Vagina (tissue), 2 donors: ENCODE data around the gene ATP4A. TPM values are rescaled to one million over a fixed set of nuclear protein-coding genes. Genes with fewer than 3 reads are reported as not detected.
A peak's percentile ranks its signal among the peaks of the same experiment; 100 is the strongest.

Experiments
- DNase-seq, 2 donors: peaks; one replicate each; pipeline ENCODE4 v3.0.0-alpha.2; 2017; ENCODE audit errors: extremely low spot score in 2 of 2
- H3K27ac ChIP-seq: fragments of 200-600 bp; sonication (generic); one replicate; pipeline ENCODE4 v1.5.1; 2019
- H3K27me3 ChIP-seq: fragments of 200-600 bp; sonication (generic); one replicate; pipeline ENCODE4 v1.5.1; 2019
- H3K36me3 ChIP-seq, 2 donors: fragments of 200-600 bp; sonication (generic); one replicate each; pipeline ENCODE4 v1.5.1; 2017 to 2019
- H3K4me1 ChIP-seq: fragments of 200-600 bp; sonication (generic); one replicate; pipeline ENCODE4 v1.5.1; 2019
- H3K4me3 ChIP-seq, 2 donors: fragments of 200-600 bp; sonication (generic); 1 replicate in 1 of 2; 2 replicates in 1 of 2; pipeline ENCODE4 v1.5.1; 2016 to 2019
- H3K9me3 ChIP-seq: fragments of 200-600 bp; sonication (generic); one replicate; pipeline ENCODE4 v1.5.1; 2019
- POLR2A ChIP-seq, 2 donors: fragments of 450-650 bp; IDR thresholded peaks; one replicate each; pipeline ENCODE4 v1.6.1; 2017; ENCODE audit warnings: antibody characterized with exemption in 2 of 2, mild to moderate bottlenecking in 2 of 2, moderate library complexity in 2 of 2
- POLR2AphosphoS5 ChIP-seq, 2 donors: sonication (generic); formaldehyde crosslinking; IDR thresholded peaks; one replicate each; pipeline ENCODE4 v1.9.0; 2017; ENCODE audit warnings: antibody characterized with exemption in 2 of 2, mild to moderate bottlenecking in 2 of 2, low read depth in 1 of 2; ENCODE audit not compliant: insufficient read depth in 1 of 2
- intact Hi-C: fragments of 100-400 bp; cut with DNase I; formaldehyde crosslinking; loops from one replicate; pipeline ENCODE4 v1.15.1; 2023
- total RNA-seq: library from RNA; depleted of rRNA; stranded (reverse); fragments of >200 nt; gene quantifications from one replicate; pipeline ENCODE4 v1.2.3, GENCODE V29; 2016
- TF ChIP-seq, protein P1 (sequence below), 3 experiments: fragments of 450-650 bp in 2 of 3; fragments of 200-600 bp in 1 of 3; sonication (generic) in 1 of 3; IDR thresholded peaks; one replicate each; pipeline ENCODE4 v1.5.1; 2017 to 2019; ENCODE audit warnings: antibody characterized with exemption in 3 of 3, mild to moderate bottlenecking in 2 of 3, moderate library complexity in 2 of 3

Gene ATP4A
- total RNA-seq, 1 donor from 2014 or later, result not detected

DNA sequence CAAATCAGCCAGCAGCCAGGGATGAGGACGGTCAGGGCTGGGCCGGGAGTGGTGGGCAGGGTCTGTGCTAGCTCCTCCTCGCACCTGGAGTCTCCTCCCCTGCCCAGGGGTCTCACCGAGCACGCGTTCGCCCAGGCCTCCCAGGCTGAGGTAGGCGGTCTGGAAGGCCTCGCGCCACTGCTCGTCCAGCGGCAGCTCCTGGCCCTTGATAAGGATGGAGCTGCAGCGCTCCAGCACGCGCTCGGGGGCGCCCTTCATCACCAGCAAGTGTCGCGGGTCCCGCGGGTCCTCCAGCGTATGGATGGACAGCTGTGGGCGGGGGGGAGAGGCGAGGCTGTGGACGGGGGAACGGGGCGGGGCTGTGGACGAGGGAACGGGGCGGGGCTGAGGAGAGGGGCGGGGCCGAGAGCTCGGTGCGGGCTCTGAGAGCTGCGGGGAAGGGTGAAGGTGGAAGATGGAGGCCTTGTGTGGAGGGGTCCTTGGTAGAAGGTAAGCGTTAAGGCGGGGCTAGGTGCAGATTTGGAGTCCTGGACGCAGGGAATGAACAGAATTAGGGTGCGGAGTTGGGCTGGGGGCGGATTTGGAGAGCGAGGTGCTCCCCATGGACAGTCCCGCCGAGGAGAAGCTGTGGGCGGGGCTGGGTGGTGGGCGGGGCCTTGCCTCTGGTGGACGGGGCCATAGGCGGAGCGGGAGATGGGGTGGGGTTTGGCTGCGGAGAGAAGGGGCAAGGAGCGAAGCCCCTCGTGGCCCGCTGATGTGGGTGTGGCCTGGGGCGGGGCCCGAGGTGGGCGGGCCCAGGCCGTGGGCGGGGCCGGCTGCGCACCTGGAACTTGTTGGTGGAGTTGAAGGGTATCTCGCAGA lies 5.7 kb downstream of the ATP4A start:
- intact Hi-C loops, result no loop called here
- Histone ChIP-seq H3K4me3 (peak overlapping the region; percentile 16 to 30), H3K27me3 (no peaks in the 10 kb centered on the region), H3K9me3 (no peaks in the 10 kb centered on the region), H3K27ac (no peak overlapping the region), H3K4me1 (peaks cover 13% of the 10 kb centered on the region), H3K36me3 (no peaks in the 10 kb centered on the region)
- DNase-seq, result no peak
- TF ChIP-seq, protein P1, sequence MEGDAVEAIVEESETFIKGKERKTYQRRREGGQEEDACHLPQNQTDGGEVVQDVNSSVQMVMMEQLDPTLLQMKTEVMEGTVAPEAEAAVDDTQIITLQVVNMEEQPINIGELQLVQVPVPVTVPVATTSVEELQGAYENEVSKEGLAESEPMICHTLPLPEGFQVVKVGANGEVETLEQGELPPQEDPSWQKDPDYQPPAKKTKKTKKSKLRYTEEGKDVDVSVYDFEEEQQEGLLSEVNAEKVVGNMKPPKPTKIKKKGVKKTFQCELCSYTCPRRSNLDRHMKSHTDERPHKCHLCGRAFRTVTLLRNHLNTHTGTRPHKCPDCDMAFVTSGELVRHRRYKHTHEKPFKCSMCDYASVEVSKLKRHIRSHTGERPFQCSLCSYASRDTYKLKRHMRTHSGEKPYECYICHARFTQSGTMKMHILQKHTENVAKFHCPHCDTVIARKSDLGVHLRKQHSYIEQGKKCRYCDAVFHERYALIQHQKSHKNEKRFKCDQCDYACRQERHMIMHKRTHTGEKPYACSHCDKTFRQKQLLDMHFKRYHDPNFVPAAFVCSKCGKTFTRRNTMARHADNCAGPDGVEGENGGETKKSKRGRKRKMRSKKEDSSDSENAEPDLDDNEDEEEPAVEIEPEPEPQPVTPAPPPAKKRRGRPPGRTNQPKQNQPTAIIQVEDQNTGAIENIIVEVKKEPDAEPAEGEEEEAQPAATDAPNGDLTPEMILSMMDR (IDR thresholded peaks at IDR 0.05), result no peak
- no peak for TF ChIP-seq POLR2A (IDR thresholded peaks at IDR 0.05)
- no peak for TF ChIP-seq POLR2AphosphoS5 (IDR thresholded peaks at IDR 0.05; ENCODE audit: insufficient read depth in 1 of 2, low read depth in 1 of 2)

DNA sequence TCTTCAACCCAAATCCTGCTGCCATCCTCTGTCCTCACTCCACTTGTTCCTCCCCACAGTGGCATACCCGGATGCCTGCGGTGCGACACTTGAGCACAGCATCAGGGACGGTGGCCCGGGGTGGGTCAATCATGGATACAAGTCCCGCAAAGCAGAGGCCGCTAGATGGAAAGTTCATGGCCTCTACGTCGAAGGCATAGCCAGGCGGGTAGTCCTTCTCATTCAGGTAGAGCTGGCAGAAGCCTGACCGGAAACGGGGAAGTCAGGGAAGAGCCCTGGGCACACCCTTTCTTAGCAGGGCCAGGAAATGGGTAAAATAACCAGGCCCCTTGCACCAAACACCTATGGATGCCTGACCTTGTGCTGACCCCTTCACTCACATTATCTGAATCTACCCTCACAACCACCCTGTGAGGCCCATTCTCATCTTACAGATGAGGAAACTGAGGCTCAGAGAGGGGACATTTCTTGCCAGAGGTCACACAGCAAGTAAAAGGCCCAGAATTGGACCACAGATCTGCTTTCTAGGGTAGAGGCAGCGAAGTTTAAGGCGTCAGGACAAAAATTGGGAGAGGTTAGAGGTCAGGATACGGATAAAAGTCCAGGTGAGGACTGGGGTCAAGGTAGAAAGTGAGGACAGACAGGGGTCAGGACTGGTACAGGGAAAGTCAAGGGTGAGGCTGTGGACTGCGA lies 6.5 kb downstream of the ATP4A start:
- intact Hi-C loops, result no loop called here
- TF ChIP-seq POLR2AphosphoS5 (IDR thresholded peaks at IDR 0.05; ENCODE audit: insufficient read depth in 1 of 2, low read depth in 1 of 2) (no peak), POLR2A (IDR thresholded peaks at IDR 0.05) (no peak)
- TF ChIP-seq, protein P1 (IDR thresholded peaks at IDR 0.05), result no peak
- Histone ChIP-seq H3K4me1 (peaks cover 13% of the 10 kb centered on the region), H3K9me3 (no peaks in the 10 kb centered on the region), H3K27me3 (no peaks in the 10 kb centered on the region), H3K4me3 (no peak overlapping the region), H3K27ac (no peak overlapping the region), H3K36me3 (no peaks in the 10 kb centered on the region)
- no peak for DNase-seq

DNA sequence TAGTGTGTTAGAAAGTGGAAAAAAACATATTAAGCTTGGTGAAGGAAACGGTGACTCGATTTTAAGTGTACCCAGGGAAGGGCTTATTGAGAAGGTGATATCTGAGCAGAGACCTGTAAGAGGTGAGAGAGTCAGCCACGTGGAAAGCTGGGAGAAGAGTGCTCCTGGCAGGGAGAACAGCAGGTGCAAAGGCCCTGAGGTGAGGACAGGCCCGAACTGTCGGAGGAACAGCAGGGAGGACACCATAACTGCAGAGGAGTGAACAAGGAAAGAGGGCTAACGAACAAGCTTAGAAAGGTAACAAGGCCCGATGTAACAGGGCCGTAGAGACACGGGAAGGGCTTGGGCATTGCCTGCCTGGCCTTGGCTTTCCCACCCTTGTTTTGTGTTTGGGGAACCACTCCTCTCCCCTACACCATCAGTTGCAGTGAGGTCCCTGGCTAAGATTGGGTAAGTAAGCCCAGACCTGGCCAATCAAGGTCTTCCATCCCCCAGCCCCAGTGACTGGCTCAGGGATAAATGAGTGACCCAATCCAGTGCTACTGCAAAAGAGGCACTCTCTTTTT lies 7.3 kb downstream of the ATP4A start:
- Histone ChIP-seq H3K27ac (no peak overlapping the region), H3K4me1 (peaks cover 13% of the 10 kb centered on the region), H3K27me3 (no peaks in the 10 kb centered on the region), H3K4me3 (no peak overlapping the region), H3K36me3 (no peaks in the 10 kb centered on the region), H3K9me3 (no peaks in the 10 kb centered on the region)
- TF ChIP-seq POLR2A (IDR thresholded peaks at IDR 0.05), result no peak
- no peak for TF ChIP-seq POLR2AphosphoS5 (IDR thresholded peaks at IDR 0.05; ENCODE audit: insufficient read depth in 1 of 2, low read depth in 1 of 2)
- TF ChIP-seq, protein P1 (IDR thresholded peaks at IDR 0.05), result no peak
- no peak for DNase-seq
- intact Hi-C loops, result no loop called here

DNA sequence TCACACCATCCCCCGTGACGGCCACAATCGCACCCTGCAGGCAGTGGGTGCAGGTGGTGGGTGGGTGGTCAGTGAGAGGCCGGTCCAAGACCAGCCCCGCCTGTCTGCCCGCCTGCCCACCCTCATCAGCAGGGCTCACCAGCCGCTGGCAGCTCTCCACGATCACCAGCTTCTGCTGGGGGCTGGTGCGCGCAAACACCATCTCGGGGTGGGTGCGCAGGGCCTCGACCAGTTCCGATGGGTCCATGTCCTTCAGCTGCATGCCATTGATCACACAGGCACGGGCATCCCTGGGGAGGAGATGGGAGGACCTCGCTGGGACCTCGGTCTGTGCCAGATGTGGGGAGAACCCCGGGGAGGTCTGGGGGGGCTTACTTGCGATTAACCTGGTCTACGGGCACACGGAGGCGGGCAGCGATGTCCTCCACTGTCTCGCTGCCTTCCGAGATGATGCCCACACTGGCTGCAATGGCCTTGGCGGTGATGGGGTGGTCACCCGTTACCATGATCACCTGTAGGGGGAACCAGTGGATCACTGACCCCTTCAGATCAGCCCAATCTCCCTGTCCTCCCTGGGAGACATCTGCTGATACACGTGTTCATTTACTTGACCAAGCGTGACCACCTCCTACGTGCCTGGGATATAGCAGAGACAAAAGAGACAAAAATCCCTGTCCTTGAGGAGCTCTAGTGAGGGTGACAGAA lies 8.0 kb downstream of the ATP4A start:
- H3K36me3 ChIP-seq, result no peaks in the 10 kb centered on the region
- TF ChIP-seq POLR2AphosphoS5 (IDR thresholded peaks at IDR 0.05; ENCODE audit: insufficient read depth in 1 of 2, low read depth in 1 of 2), result no peak
- TF ChIP-seq POLR2A (IDR thresholded peaks at IDR 0.05), result no peak
- TF ChIP-seq, protein P1 (IDR thresholded peaks at IDR 0.05), result no peak
- no peak for DNase-seq
- H3K27me3 ChIP-seq, result no peaks in the 10 kb centered on the region
- intact Hi-C loops, result no loop called here
- H3K27ac ChIP-seq, result no peak overlapping the region
- no peaks in the 10 kb centered on the region for H3K9me3 ChIP-seq
- H3K4me3 ChIP-seq, result no peak overlapping the region
- peaks cover 13% of the 10 kb centered on the region for H3K4me1 ChIP-seq
